HEK293 (cell line): Measurements from ENCODE around the gene PANK2.
A peak's percentile ranks its signal among the peaks of the same experiment; 100 is the strongest.

Source experiments
- CTCF ChIA-PET: fragments of 350-600 bp; formaldehyde crosslinking; extraction: SDS; loops from one replicate; lab custom pipeline; 2021; ENCODE audit warnings: antibody characterized with exemption; lab: Yijun Ruan, JAX
- POLR2A ChIA-PET: fragments of 300-600 bp; formaldehyde crosslinking; extraction: SDS; loops from one replicate; lab custom pipeline; 2020; ENCODE audit warnings: antibody characterized with exemption, inconsistent platforms; lab: Yijun Ruan, JAX
- H3K27ac ChIP-seq: fragments of 200-500 bp; sonication (Bioruptor generic); 2 replicates; pipeline ENCODE4 v1.5.1; 2014; ENCODE audit warnings: low read depth, low read length, control low read depth, inconsistent platforms; ENCODE audit errors: extremely low read depth
- H3K36me3 ChIP-seq, 2 experiments: fragments of 200-500 bp in 1 of 2; sonication (Bioruptor generic) in 1 of 2; 1 replicate in 1 of 2; 2 replicates in 1 of 2; pipeline ENCODE4 v1.5.1; 2014 to 2017; ENCODE audit warnings: inconsistent platforms in 2 of 2, low read length in 2 of 2; ENCODE audit not compliant: control insufficient read depth in 2 of 2, insufficient read depth in 1 of 2
- H3K4me1 ChIP-seq: fragments of 200-500 bp; sonication (Bioruptor generic); 2 replicates; pipeline ENCODE4 v1.5.1; 2014; ENCODE audit warnings: mild to moderate bottlenecking, low read length, inconsistent platforms; ENCODE audit not compliant: control insufficient read depth, insufficient read depth
- H3K4me3 ChIP-seq: 2 replicates; pipeline ENCODE4 v1.5.1; 2011; ENCODE audit warnings: low read depth, mild to moderate bottlenecking, control low read depth, low read length, moderate library complexity
- H3K9me3 ChIP-seq: fragments of 200-500 bp; sonication (Bioruptor generic); 2 replicates; pipeline ENCODE4 v1.5.1; 2014; ENCODE audit warnings: low read depth, low read length, inconsistent platforms; ENCODE audit not compliant: control insufficient read depth, insufficient read depth
- GLIS2 ChIP-seq: fragments of 450-650 bp; formaldehyde crosslinking; IDR thresholded peaks from 2 replicates; pipeline ENCODE4 v1.5.1; 2016; ENCODE audit warnings: missing biosample characterization, missing genetic modification characterization
- KLF1 ChIP-seq: fragments of 450-650 bp; formaldehyde crosslinking; IDR thresholded peaks from 2 replicates; pipeline ENCODE4 v1.5.1; 2016; ENCODE audit warnings: missing biosample characterization, missing genetic modification characterization
- KLF16 ChIP-seq: fragments of 450-650 bp; formaldehyde crosslinking; IDR thresholded peaks from 2 replicates; pipeline ENCODE4 v1.5.1; 2017; ENCODE audit warnings: missing biosample characterization, missing genetic modification characterization
- PRDM1 ChIP-seq: fragments of 450-650 bp; formaldehyde crosslinking; IDR thresholded peaks from 2 replicates; pipeline ENCODE4; 2016; ENCODE audit warnings: missing biosample characterization, missing genetic modification characterization
- SCRT1 ChIP-seq: fragments of 450-650 bp; formaldehyde crosslinking; IDR thresholded peaks from 2 replicates; pipeline ENCODE4 v1.5.1; 2016; ENCODE audit warnings: missing biosample characterization, missing genetic modification characterization, borderline replicate concordance
- SCRT2 ChIP-seq: fragments of 450-650 bp; formaldehyde crosslinking; IDR thresholded peaks from 2 replicates; pipeline ENCODE4 v1.5.1; 2016; ENCODE audit warnings: missing biosample characterization, missing genetic modification characterization
- YY1 ChIP-seq: fragments of 450-650 bp; formaldehyde crosslinking; IDR thresholded peaks from 2 replicates; pipeline ENCODE4 v1.5.1; 2018; ENCODE audit warnings: missing biosample characterization, missing genetic modification characterization
- ZEB2 ChIP-seq: fragments of 450-650 bp; formaldehyde crosslinking; IDR thresholded peaks from 2 replicates; pipeline ENCODE4 v1.5.1; 2016; ENCODE audit warnings: missing biosample characterization, missing genetic modification characterization
- ZNF175 ChIP-seq: fragments of 450-650 bp; formaldehyde crosslinking; IDR thresholded peaks from 2 replicates; pipeline ENCODE4 v1.5.1; 2016; ENCODE audit warnings: missing biosample characterization, missing genetic modification characterization
- ZNF184 ChIP-seq: fragments of 450-650 bp; IDR thresholded peaks from 2 replicates; pipeline ENCODE4 v1.5.1; 2018; ENCODE audit warnings: missing biosample characterization, mild to moderate bottlenecking, missing genetic modification characterization
- ZNF202 ChIP-seq: fragments of 450-650 bp; formaldehyde crosslinking; IDR thresholded peaks from 2 replicates; pipeline ENCODE4 v1.5.1; 2016; ENCODE audit warnings: missing biosample characterization, missing genetic modification characterization, borderline replicate concordance
- ZNF211 ChIP-seq: fragments of 450-650 bp; formaldehyde crosslinking; IDR thresholded peaks from 2 replicates; pipeline ENCODE4 v1.5.1; 2016; ENCODE audit warnings: low read depth, missing biosample characterization, missing genetic modification characterization
- ZNF521 ChIP-seq: fragments of 450-650 bp; formaldehyde crosslinking; IDR thresholded peaks from 2 replicates; pipeline ENCODE4 v1.5.1; 2017; ENCODE audit warnings: missing biosample characterization, mild to moderate bottlenecking, missing genetic modification characterization
- ZNF585B ChIP-seq: fragments of 450-650 bp; formaldehyde crosslinking; IDR thresholded peaks from 2 replicates; pipeline ENCODE4 v1.5.1; 2016; ENCODE audit warnings: missing biosample characterization, missing genetic modification characterization
- ZNF664 ChIP-seq: fragments of 450-650 bp; formaldehyde crosslinking; IDR thresholded peaks from 2 replicates; pipeline ENCODE4 v1.5.1; 2016; ENCODE audit warnings: missing biosample characterization, missing genetic modification characterization
- ZNF747 ChIP-seq: fragments of 450-650 bp; formaldehyde crosslinking; IDR thresholded peaks from 2 replicates; pipeline ENCODE4 v1.5.1; 2016; ENCODE audit warnings: missing biosample characterization, missing genetic modification characterization
- ZSCAN23 ChIP-seq: fragments of 450-650 bp; formaldehyde crosslinking; IDR thresholded peaks from 2 replicates; pipeline ENCODE4 v1.5.1; 2016; ENCODE audit warnings: missing biosample characterization, missing genetic modification characterization
- TF ChIP-seq, protein P1 (sequence below): fragments of 450-650 bp; formaldehyde crosslinking; IDR thresholded peaks from 2 replicates; pipeline ENCODE4 v1.5.1; 2017; ENCODE audit warnings: missing biosample characterization, missing genetic modification characterization
- TF ChIP-seq, protein P2 (sequence below): fragments of 450-650 bp; formaldehyde crosslinking; IDR thresholded peaks from 2 replicates; pipeline ENCODE4 v1.5.1; 2016; ENCODE audit warnings: missing biosample characterization, missing genetic modification characterization
- TF ChIP-seq, protein P3 (sequence below): fragments of 450-650 bp; formaldehyde crosslinking; IDR thresholded peaks from 2 replicates; pipeline ENCODE4 v1.5.1; 2016; ENCODE audit warnings: missing biosample characterization, missing genetic modification characterization

PANK2 gene

DNA sequence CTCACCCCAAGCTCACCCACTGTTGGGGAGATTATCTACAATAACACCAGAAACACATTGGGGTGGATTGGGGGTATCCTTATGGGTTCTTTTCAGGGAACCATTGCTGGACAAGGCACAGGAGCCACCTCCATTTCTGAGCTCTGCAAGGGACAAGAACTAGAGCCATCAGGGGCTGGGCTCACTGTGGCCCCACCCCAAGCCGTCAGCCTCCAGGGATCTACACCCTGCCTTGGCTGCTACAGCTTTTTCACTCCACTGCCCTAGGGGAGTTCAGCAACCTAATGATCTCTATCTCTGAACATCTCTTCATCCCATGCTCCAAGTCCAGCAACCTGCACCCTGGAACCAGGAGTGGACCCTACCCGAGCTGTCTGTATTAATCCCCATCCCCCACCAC, 21.4 kb upstream of the PANK2 start:
- no peak for TF ChIP-seq ZNF521
- no peak for TF ChIP-seq ZNF175
- no peak for TF ChIP-seq ZEB2 (tag by site-specific recombination)
- no peak for TF ChIP-seq ZNF184 (tag by site-specific recombination)
- TF ChIP-seq ZNF211 = no peak
- no peak for TF ChIP-seq ZSCAN23 (tag by site-specific recombination)
- TF ChIP-seq ZNF747 = no peak
- no peak for TF ChIP-seq ZNF202 (tag by site-specific recombination)
- TF ChIP-seq, protein P1, sequence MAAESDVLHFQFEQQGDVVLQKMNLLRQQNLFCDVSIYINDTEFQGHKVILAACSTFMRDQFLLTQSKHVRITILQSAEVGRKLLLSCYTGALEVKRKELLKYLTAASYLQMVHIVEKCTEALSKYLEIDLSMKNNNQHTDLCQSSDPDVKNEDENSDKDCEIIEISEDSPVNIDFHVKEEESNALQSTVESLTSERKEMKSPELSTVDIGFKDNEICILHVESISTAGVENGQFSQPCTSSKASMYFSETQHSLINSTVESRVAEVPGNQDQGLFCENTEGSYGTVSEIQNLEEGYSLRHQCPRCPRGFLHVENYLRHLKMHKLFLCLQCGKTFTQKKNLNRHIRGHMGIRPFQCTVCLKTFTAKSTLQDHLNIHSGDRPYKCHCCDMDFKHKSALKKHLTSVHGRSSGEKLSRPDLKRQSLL (tag by site-specific recombination) = no peak
- no peak for TF ChIP-seq ZNF585B (tag by site-specific recombination)
- ChIA-PET POLR2A (interaction anchor here (0.6 to 1.9 kb wide), 3 partner anchors 8 to 28 kb away, joined by 3 to 7 read pairs (median 3); no protein-coding TSS in a partner anchor), CTCF (interaction anchor here (0.6 to 5.7 kb wide), 2 partner anchors 12 to 15 kb away, joined by 3 to 26 read pairs; no protein-coding TSS in a partner anchor)
- Histone ChIP-seq H3K4me3 (no peak overlapping the region), H3K9me3 (no peaks in the 10 kb centered on the region), H3K36me3 (peaks cover 25 to 70% of the 10 kb centered on the region in 2 experiments), H3K27ac (no peak overlapping the region), H3K4me1 (no peaks in the 10 kb centered on the region)

DNA sequence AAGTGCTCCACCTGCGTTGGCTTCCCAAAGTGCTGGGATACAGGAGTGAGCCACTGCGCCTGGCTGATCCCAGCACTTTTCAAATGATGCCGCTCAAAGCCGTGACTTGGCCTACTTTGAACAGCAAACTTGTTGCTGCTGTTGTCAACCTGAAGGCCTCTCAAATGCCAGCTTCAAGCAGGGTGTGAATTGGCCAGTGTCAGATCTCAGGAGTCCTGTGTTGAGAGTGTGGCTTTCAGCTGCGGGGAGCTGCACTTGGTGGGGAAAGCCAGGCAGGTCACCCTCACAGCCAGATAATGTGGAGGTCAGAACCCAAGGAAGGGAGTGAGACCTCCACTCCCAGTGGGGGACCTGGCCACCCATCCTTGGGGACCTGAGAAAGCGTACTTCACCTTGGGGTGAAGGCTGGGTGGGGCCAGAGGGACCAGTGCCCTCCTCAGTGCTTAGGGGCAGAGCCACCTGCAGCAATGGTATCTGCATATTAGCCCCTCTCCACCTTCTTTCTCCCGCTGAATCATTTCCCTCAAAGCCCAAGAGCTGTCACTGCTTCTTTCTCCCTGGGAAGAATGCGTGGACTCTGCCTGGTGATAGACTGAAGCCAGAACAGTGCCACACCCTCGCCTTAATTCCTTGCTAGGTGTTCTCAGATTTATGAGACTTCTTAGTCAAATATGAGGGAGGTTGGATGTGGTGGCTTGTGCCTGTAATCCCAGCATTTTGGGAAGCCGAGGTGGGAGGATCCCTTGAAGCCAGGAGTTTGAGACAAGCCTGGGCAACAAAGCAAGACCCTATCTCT, 19.1 kb upstream of the PANK2 start:
- no peak overlapping the region for H3K27ac ChIP-seq
- 0 out of 2 replicates have a peak, but pooled peaks have one; percentile 38 for TF ChIP-seq SCRT1
- TF ChIP-seq KLF1 = peak; percentile 51; the same call in 1 of the 2 replicates
- 0 out of 2 replicates have a peak, but pooled peaks have one; percentile 30 for TF ChIP-seq PRDM1
- 0 out of 2 replicates have a peak, but pooled peaks have one; percentile 10 for TF ChIP-seq GLIS2 (tag by site-specific recombination)
- no peak for TF ChIP-seq KLF16 (tag by site-specific recombination)
- TF ChIP-seq SCRT2 (tag by site-specific recombination) = peak; percentile 74
- no peak for TF ChIP-seq YY1 (tag by site-specific recombination)
- TF ChIP-seq, protein P2, sequence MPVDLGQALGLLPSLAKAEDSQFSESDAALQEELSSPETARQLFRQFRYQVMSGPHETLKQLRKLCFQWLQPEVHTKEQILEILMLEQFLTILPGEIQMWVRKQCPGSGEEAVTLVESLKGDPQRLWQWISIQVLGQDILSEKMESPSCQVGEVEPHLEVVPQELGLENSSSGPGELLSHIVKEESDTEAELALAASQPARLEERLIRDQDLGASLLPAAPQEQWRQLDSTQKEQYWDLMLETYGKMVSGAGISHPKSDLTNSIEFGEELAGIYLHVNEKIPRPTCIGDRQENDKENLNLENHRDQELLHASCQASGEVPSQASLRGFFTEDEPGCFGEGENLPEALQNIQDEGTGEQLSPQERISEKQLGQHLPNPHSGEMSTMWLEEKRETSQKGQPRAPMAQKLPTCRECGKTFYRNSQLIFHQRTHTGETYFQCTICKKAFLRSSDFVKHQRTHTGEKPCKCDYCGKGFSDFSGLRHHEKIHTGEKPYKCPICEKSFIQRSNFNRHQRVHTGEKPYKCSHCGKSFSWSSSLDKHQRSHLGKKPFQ = peak; percentile 65
- TF ChIP-seq, all 188 proteins: peak for 6
- no peaks in the 10 kb centered on the region for H3K9me3 ChIP-seq
- CTCF ChIA-PET = interaction anchor here (0.6 kb wide), 1 partner anchor 32 kb away, joined by 4 read pairs; no protein-coding TSS in a partner anchor
- H3K36me3 ChIP-seq = peaks cover 12 to 63% of the 10 kb centered on the region in 2 experiments; a peak in 2 of 3 replicates
- H3K4me3 ChIP-seq = no peak overlapping the region
- POLR2A ChIA-PET = no interaction called here
- H3K4me1 ChIP-seq = no peaks in the 10 kb centered on the region

DNA sequence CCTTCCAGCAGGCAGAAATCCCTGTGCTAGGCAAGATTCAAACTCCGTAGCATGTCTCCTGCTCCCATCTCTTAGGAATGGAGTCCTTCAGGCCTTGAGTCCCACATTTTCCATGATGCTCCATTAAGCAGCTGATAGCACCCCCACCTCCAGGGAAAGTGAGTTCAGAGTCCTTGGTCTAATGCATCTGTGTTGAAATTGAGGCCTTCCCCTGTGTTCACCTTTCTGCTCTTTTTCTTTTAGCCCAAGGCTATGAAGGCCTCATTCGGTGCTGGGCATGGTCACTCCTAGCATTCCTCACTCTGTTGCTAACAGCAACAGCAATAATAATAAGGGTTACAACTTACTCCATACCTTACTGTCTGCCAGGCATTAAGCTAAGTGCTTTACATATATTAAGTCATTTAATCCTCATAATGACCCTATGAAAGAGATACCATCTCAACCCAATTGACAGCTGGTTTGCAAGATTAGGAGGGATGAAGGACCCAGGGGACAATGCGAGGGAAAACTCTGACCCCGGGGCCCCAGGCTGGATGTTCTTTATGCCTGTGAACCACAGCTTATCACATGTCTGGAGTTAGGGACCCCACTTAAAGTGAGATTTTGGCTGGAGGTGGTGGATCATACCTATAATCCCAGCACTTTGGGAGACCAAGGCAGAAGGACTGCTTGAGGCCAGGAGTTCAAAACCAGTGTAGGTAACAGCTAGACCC, 17.5 kb upstream of the PANK2 start:
- no peak overlapping the region for H3K4me3 ChIP-seq
- H3K9me3 ChIP-seq = no peaks in the 10 kb centered on the region
- H3K27ac ChIP-seq = peak overlapping the region; percentile 39; the same call in 1 of the 2 replicates
- POLR2A ChIA-PET = interaction anchor here (0.6 to 1.1 kb wide), 2 partner anchors 12 to 51 kb away, joined by 4 to 7 read pairs; partner anchors contain the start of gene AP5S1
- TF ChIP-seq, protein P3, sequence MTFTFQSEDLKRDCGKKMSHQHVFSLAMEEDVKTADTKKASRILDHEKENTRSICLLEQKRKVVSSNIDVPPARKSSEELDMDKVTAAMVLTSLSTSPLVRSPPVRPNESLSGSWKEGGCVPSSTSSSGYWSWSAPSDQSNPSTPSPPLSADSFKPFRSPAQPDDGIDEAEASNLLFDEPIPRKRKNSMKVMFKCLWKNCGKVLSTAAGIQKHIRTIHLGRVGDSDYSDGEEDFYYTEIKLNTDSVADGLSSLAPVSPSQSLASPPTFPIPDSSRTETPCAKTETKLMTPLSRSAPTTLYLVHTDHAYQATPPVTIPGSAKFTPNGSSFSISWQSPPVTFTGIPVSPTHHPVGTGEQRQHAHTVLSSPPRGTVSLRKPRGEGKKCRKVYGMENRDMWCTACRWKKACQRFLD (tag by site-specific recombination) = no peak
- TF ChIP-seq ZNF664 (tag by site-specific recombination) = peak; percentile 76; the same call in 1 of the 2 replicates
- CTCF ChIA-PET = interaction anchor here (1.0 to 1.1 kb wide), 2 partner anchors 24 to 172 kb away, joined by 3 read pairs; no protein-coding TSS in a partner anchor
- peaks cover 12 to 49% of the 10 kb centered on the region in 2 experiments; a peak in 2 of 3 replicates for H3K36me3 ChIP-seq
- H3K4me1 ChIP-seq = no peaks in the 10 kb centered on the region; the same call in 1 of the 2 replicates
